HCT116 (cell line): ENCODE data around the gene ARHGAP10. TPM values are rescaled to one million over a fixed set of nuclear protein-coding genes. Genes with fewer than 3 reads are reported as not detected.

Source experiments
- ATAC-seq: fragments of 200-7000 bp; cut with Tn5 transposase; 2 replicates; pipeline ENCODE4 v1.9.1; 2020; ENCODE audit warnings: mild to moderate bottlenecking, moderate library complexity
- BruUV-seq: library from RNA; stranded (reverse); fragments of 400-500 nt; replicated peaks from 2 replicates; lab custom pipeline; 2021; lab: Mats Ljungman, UMichigan
- CTCF ChIA-PET: fragments of 300-600 bp; sonication (Branson Sonifier 250); formaldehyde crosslinking; loops from one replicate; lab custom pipeline; 2021; ENCODE audit warnings: antibody characterized with exemption; lab: Charles Lee
- POLR2A ChIA-PET: fragments of 300-600, 350-600 bp; sonication (Branson Sonifier 250); formaldehyde crosslinking; loops from one replicate; lab custom pipeline; 2021; ENCODE audit warnings: antibody characterized with exemption; lab: Charles Lee
- RAD21 ChIA-PET, 2 experiments: fragments of 300-600 bp; sonication (Branson Sonifier 250); formaldehyde crosslinking; loops; one replicate each; lab custom pipeline; 2023; ENCODE audit warnings: low total read pairs in 2 of 2; ENCODE audit not compliant: uncharacterized antibody in 2 of 2, unreplicated experiment in 2 of 2, low non-redundant PET in 1 of 2; lab: Charles Lee
- DNase-seq: peaks from one replicate; pipeline ENCODE4 v3.0.0-alpha.2; 2010; ENCODE audit warnings: low read depth, low spot score
- H2AFZ ChIP-seq: fragments of 200-600 bp; shearing (Covaris generic), sonication (generic); 2 replicates; pipeline ENCODE4 v1.6.1; 2017; ENCODE audit warnings: low read depth, mixed run types, mixed read lengths, antibody characterized with exemption, low read length; ENCODE audit not compliant: poor library complexity, severe bottlenecking
- H3K27ac ChIP-seq: 2 replicates; pipeline ENCODE4 v1.5.1; 2012; ENCODE audit warnings: low read depth, low read length
- H3K27me3 ChIP-seq: fragments of 200-600 bp; sonication (generic); 2 replicates; pipeline ENCODE4 v1.6.1; 2016; ENCODE audit warnings: mixed run types, low read length, mixed read lengths; ENCODE audit not compliant: insufficient read depth
- H3K36me3 ChIP-seq, 2 experiments: fragments of 200-500 bp in 1 of 2; fragments of 200-600 bp in 1 of 2; sonication (Bioruptor generic) in 1 of 2; sonication (generic) in 1 of 2; 2 replicates each; pipeline versions ENCODE4 v1.5.1 to v1.6.1; 2014 to 2016; ENCODE audit warnings: low read length in 2 of 2, inconsistent platforms in 1 of 2, mixed read lengths in 1 of 2, mixed run types in 1 of 2; ENCODE audit not compliant: insufficient read depth in 2 of 2, control insufficient read depth in 1 of 2
- H3K4me1 ChIP-seq, 2 experiments: fragments of 200-600 bp in 1 of 2; sonication (generic) in 1 of 2; 2 replicates each; pipeline versions ENCODE4 v1.5.1 to v1.6.1; 2012 to 2017; ENCODE audit warnings: low read length in 2 of 2, inconsistent platforms in 1 of 2, mild to moderate bottlenecking in 1 of 2, mixed read lengths in 1 of 2, mixed run types in 1 of 2, moderate library complexity in 1 of 2; ENCODE audit not compliant: insufficient read depth in 2 of 2, control insufficient read depth in 1 of 2
- H3K4me2 ChIP-seq: fragments of 200-600 bp; sonication (generic); 2 replicates; pipeline ENCODE4 v1.6.1; 2017; ENCODE audit warnings: mixed run types, low read length, mixed read lengths
- H3K4me3 ChIP-seq, 2 experiments: fragments of 200-600 bp in 1 of 2; sonication (generic) in 1 of 2; replicated peaks in 1 of 2; 2 replicates each; pipeline ENCODE4 v1.5.1; 2011 to 2016; ENCODE audit warnings: low read length in 2 of 2, control low read depth in 1 of 2, low read depth in 1 of 2, mild to moderate bottlenecking in 1 of 2, mixed read lengths in 1 of 2, mixed run types in 1 of 2
- H3K79me2 ChIP-seq: fragments of 200-600 bp; sonication (generic); 2 replicates; pipeline ENCODE4 v1.6.1; 2017; ENCODE audit warnings: mild to moderate bottlenecking, mixed run types, low read length, moderate library complexity, mixed read lengths; ENCODE audit not compliant: insufficient read depth
- H3K9ac ChIP-seq: fragments of 200-600 bp; sonication (generic); 2 replicates; pipeline ENCODE4 v1.6.1; 2016; ENCODE audit warnings: low read length, mixed read lengths
- H3K9me2 ChIP-seq: fragments of 200-600 bp; sonication (generic), shearing (Covaris generic); 2 replicates; pipeline ENCODE4 v1.6.1; 2017; ENCODE audit warnings: mixed run types, mild to moderate bottlenecking, moderate library complexity; ENCODE audit not compliant: insufficient read depth
- H3K9me3 ChIP-seq, 2 experiments: fragments of 200-500 bp in 1 of 2; fragments of 200-600 bp in 1 of 2; sonication (Bioruptor generic) in 1 of 2; sonication (generic) in 1 of 2; 2 replicates each; pipeline ENCODE4 v1.6.1; 2014 to 2017; ENCODE audit warnings: low read length in 2 of 2, mixed read lengths in 2 of 2, inconsistent platforms in 1 of 2, low read depth in 1 of 2, mild to moderate bottlenecking in 1 of 2, mixed run types in 1 of 2, moderate library complexity in 1 of 2; ENCODE audit not compliant: control insufficient read depth in 1 of 2, insufficient read depth in 1 of 2
- H4K20me1 ChIP-seq: fragments of 200-600 bp; sonication (generic), shearing (Covaris generic); 2 replicates; pipeline ENCODE4 v1.6.1; 2017; ENCODE audit warnings: mixed run types, mild to moderate bottlenecking, moderate library complexity; ENCODE audit not compliant: insufficient read depth
- CTCF ChIP-seq, 3 experiments: fragments of 200-600 bp in 1 of 3; sonication (generic) in 1 of 3; IDR thresholded peaks in 2 of 3; conservative IDR thresholded peaks in 1 of 3; 2 replicates each; pipeline ENCODE4 v1.5.1; 2012 to 2017; ENCODE audit warnings: low read depth in 2 of 3, low read length in 2 of 3, antibody characterized with exemption in 1 of 3, borderline replicate concordance in 1 of 3, control low read depth in 1 of 3, mild to moderate bottlenecking in 1 of 3, mixed read lengths in 1 of 3, mixed run types in 1 of 3, moderate library complexity in 1 of 3; ENCODE audit not compliant: insufficient read depth in 1 of 3
- EGR1 ChIP-seq: IDR thresholded peaks from 2 replicates; pipeline ENCODE4 v1.6.1; 2012; ENCODE audit warnings: low read depth
- EZH2phosphoT487 ChIP-seq: fragments of 200-600 bp; IDR thresholded peaks from 2 replicates; pipeline ENCODE4 v1.6.1; 2018; ENCODE audit warnings: antibody characterized with exemption, borderline replicate concordance
- FOSL1 ChIP-seq: IDR thresholded peaks from 2 replicates; pipeline ENCODE4 v1.6.1; 2012; ENCODE audit warnings: low read depth
- JUND ChIP-seq: IDR thresholded peaks from 2 replicates; pipeline ENCODE4 v1.6.1; 2012
- MAX ChIP-seq: IDR thresholded peaks from 2 replicates; pipeline ENCODE4 v1.6.1; 2012
- POLR2A ChIP-seq: IDR thresholded peaks from 2 replicates; pipeline ENCODE4 v1.7.0; 2011; ENCODE audit warnings: borderline replicate concordance; ENCODE audit not compliant: insufficient read depth, insufficient read length; ENCODE audit errors: extremely low read depth
- POLR2AphosphoS5 ChIP-seq: IDR thresholded peaks from 2 replicates; pipeline ENCODE4 v1.6.1; 2011; ENCODE audit warnings: mild to moderate bottlenecking, low read depth, low read length, moderate library complexity
- SIN3A ChIP-seq: IDR thresholded peaks from 2 replicates; pipeline ENCODE4 v1.6.1; 2012; ENCODE audit warnings: low read depth
- SP1 ChIP-seq: IDR thresholded peaks from 2 replicates; pipeline ENCODE4 v1.6.1; 2012; ENCODE audit warnings: low read depth
- SRF ChIP-seq: IDR thresholded peaks from 2 replicates; pipeline ENCODE4 v1.6.1; 2012; ENCODE audit warnings: low read depth
- TCF7L2 ChIP-seq: IDR thresholded peaks from 2 replicates; pipeline ENCODE4 v1.7.0; 2011; ENCODE audit warnings: borderline replicate concordance, inconsistent platforms; ENCODE audit not compliant: insufficient read depth, insufficient read length; ENCODE audit errors: extremely low read depth
- YY1 ChIP-seq: IDR thresholded peaks from 2 replicates; pipeline ENCODE4 v1.6.1; 2011; ENCODE audit warnings: low read length, low read depth, moderate library complexity, mild to moderate bottlenecking; ENCODE audit not compliant: insufficient replicate concordance; ENCODE audit errors: extremely low read depth
- ZFX ChIP-seq: fragments of 450-650 bp; IDR thresholded peaks from 2 replicates; pipeline ENCODE4 v1.6.1; 2017
- intact Hi-C: fragments of 100-400 bp; cut with micrococcal nuclease; formaldehyde crosslinking; loops from 2 replicates; pipeline ENCODE4 v1.10.0; 2022
- total RNA-seq: library from RNA; stranded (reverse); gene quantifications from one replicate; pipeline ENCODE4 v1.2.1, GENCODE V29; 2021; ENCODE audit not compliant: unreplicated experiment
- TF ChIP-seq, protein P1 (sequence below): IDR thresholded peaks from 2 replicates; pipeline ENCODE4 v1.6.1; 2012; ENCODE audit warnings: low read depth

Gene ARHGAP10
- total RNA-seq, 1 experiment from 2014 or later, result 24.7 TPM

- TF ChIP-seq CTCF (IDR thresholded peaks at IDR 0.05 in 2 of 3, conservative IDR thresholded peaks at IDR 0.05 in 1 of 3; ENCODE audit: borderline replicate concordance in 1 of 3, insufficient read depth in 1 of 3, low read depth in 2 of 3, low read length in 2 of 3) (no peak), TCF7L2 (no peak), SRF (peak; percentile 68; the same call in 1 of the 2 replicates)
- TF ChIP-seq, all 23 proteins: peak for 10
Observed at GRCh38 chr4:147683717-147684700, 47.9 kb upstream of the ARHGAP10 start, which contains the start of gene PRMT9 (continued).

GRCh38 chr4:147689067-147689466 is 42.8 kb upstream of the ARHGAP10 start:
- intact Hi-C loops, result no loop called here
- ATAC-seq, result no peak
- ChIA-PET RAD21 (no interaction called here), POLR2A (no interaction called here), CTCF (no interaction called here)
- Histone ChIP-seq H3K27ac (no peak overlapping the region), H3K4me2 (no peak overlapping the region), H3K36me3 (no peaks in the 10 kb centered on the region), H3K9me2 (no peaks in the 10 kb centered on the region), H2AFZ (no peak overlapping the region), H3K27me3 (no peaks in the 10 kb centered on the region), H3K9me3 (no peaks in the 10 kb centered on the region), H3K79me2 (no peaks in the 10 kb centered on the region), H3K4me3 (no peak overlapping the region), H3K4me1 (peaks cover 0 to 6% of the 10 kb centered on the region in 2 experiments; a peak in 2 of 4 replicates), H4K20me1 (no peaks in the 10 kb centered on the region), H3K9ac (no peak overlapping the region)
- TF ChIP-seq POLR2AphosphoS5, result no peak
- TF ChIP-seq POLR2A, result no peak
- no peak for TF ChIP-seq SP1
- TF ChIP-seq EGR1, result no peak
- TF ChIP-seq, protein P1, sequence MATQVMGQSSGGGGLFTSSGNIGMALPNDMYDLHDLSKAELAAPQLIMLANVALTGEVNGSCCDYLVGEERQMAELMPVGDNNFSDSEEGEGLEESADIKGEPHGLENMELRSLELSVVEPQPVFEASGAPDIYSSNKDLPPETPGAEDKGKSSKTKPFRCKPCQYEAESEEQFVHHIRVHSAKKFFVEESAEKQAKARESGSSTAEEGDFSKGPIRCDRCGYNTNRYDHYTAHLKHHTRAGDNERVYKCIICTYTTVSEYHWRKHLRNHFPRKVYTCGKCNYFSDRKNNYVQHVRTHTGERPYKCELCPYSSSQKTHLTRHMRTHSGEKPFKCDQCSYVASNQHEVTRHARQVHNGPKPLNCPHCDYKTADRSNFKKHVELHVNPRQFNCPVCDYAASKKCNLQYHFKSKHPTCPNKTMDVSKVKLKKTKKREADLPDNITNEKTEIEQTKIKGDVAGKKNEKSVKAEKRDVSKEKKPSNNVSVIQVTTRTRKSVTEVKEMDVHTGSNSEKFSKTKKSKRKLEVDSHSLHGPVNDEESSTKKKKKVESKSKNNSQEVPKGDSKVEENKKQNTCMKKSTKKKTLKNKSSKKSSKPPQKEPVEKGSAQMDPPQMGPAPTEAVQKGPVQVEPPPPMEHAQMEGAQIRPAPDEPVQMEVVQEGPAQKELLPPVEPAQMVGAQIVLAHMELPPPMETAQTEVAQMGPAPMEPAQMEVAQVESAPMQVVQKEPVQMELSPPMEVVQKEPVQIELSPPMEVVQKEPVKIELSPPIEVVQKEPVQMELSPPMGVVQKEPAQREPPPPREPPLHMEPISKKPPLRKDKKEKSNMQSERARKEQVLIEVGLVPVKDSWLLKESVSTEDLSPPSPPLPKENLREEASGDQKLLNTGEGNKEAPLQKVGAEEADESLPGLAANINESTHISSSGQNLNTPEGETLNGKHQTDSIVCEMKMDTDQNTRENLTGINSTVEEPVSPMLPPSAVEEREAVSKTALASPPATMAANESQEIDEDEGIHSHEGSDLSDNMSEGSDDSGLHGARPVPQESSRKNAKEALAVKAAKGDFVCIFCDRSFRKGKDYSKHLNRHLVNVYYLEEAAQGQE, result no peak
- no peak for TF ChIP-seq ZFX
- no peak for TF ChIP-seq FOSL1
- no peak for TF ChIP-seq JUND
- no peak for TF ChIP-seq MAX
- no peak for TF ChIP-seq YY1
- TF ChIP-seq CTCF (IDR thresholded peaks at IDR 0.05 in 2 of 3, conservative IDR thresholded peaks at IDR 0.05 in 1 of 3; ENCODE audit: borderline replicate concordance in 1 of 3, insufficient read depth in 1 of 3, low read depth in 2 of 3, low read length in 2 of 3), result no peak
- no peak for TF ChIP-seq TCF7L2
- TF ChIP-seq EZH2phosphoT487, result no peak
- no peak for TF ChIP-seq SIN3A
- BruUV-seq, result no TSS peak
- DNase-seq, result no peak
